ENCODE measurements around the gene WNT4.

The WNT4 gene

GRCh38 chr1:22127248-22127647 is 15.6 kb downstream of the WNT4 start:
- ATAC-seq (no peak), DNase-seq (ENCODE audit: low spot score in 2 of 2) (no peak)
- Mint-ChIP-seq H3K36me3 (peaks cover 11% of the 10 kb centered on the region), H3K4me1 (peaks cover 5% of the 10 kb centered on the region), H3K4me3 (no peak overlapping the region), H3K27ac (no peak overlapping the region), H3K9me3 (no peaks in the 10 kb centered on the region)

GRCh38 chr1:22126531-22126930 is 16.4 kb downstream of the WNT4 start:
- H3K4me1 Mint-ChIP-seq: peaks cover 5% of the 10 kb centered on the region

GRCh38 chr1:22124592-22125229 is 18.2 kb downstream of the WNT4 start:
- no peak for ATAC-seq
- no peak for DNase-seq (ENCODE audit: low spot score in 2 of 2)
- Mint-ChIP-seq H3K4me1 (peaks cover 5% of the 10 kb centered on the region), H3K36me3 (peaks cover 21% of the 10 kb centered on the region), H3K4me3 (no peak overlapping the region), H3K9me3 (no peaks in the 10 kb centered on the region), H3K27ac (peak overlapping the region; percentile 60)

More at GRCh38 chr1:22126531-22126930, 16.4 kb downstream of the WNT4 start:
- no peak overlapping the region for H3K4me3 Mint-ChIP-seq
- no peak for ATAC-seq
- H3K9me3 Mint-ChIP-seq: no peaks in the 10 kb centered on the region
- DNase-seq (ENCODE audit: low spot score in 2 of 2): no peak
- H3K36me3 Mint-ChIP-seq: peaks cover 11% of the 10 kb centered on the region
- no peak overlapping the region for H3K27ac Mint-ChIP-seq

- H3K9me3 Mint-ChIP-seq: no peaks in the 10 kb centered on the region
- peaks cover 5% of the 10 kb centered on the region for H3K4me1 Mint-ChIP-seq
- no peak overlapping the region for H3K4me3 Mint-ChIP-seq
- peaks cover 23% of the 10 kb centered on the region for H3K36me3 Mint-ChIP-seq
- no peak for DNase-seq (ENCODE audit: low spot score in 2 of 2)
- peak overlapping the region; percentile 60 for H3K27ac Mint-ChIP-seq
- no peak for ATAC-seq
Measured at GRCh38 chr1:22123901-22124404, 18.9 kb downstream of the WNT4 start.

GRCh38 chr1:22123071-22123390 is 19.9 kb downstream of the WNT4 start:
- no peak for ATAC-seq
- Mint-ChIP-seq H3K36me3 (peaks cover 31% of the 10 kb centered on the region), H3K4me3 (no peak overlapping the region), H3K9me3 (no peaks in the 10 kb centered on the region), H3K4me1 (peaks cover 5% of the 10 kb centered on the region), H3K27ac (no peak overlapping the region)
- DNase-seq (ENCODE audit: low spot score in 2 of 2): no peak

- Mint-ChIP-seq H3K4me1 (peaks cover 5% of the 10 kb centered on the region), H3K36me3 (peaks cover 35% of the 10 kb centered on the region), H3K27ac (no peak overlapping the region), H3K9me3 (no peaks in the 10 kb centered on the region), H3K4me3 (no peak overlapping the region)
- DNase-seq (ENCODE audit: low spot score in 2 of 2) (no peak), ATAC-seq (no peak)
Measured at GRCh38 chr1:22122273-22123070, 20.4 kb downstream of the WNT4 start.

- no peak overlapping the region for H3K4me3 Mint-ChIP-seq
- ATAC-seq: no peak
- H3K9me3 Mint-ChIP-seq: no peaks in the 10 kb centered on the region
- no peak for DNase-seq (ENCODE audit: low spot score in 2 of 2)
- peaks cover 41% of the 10 kb centered on the region for H3K36me3 Mint-ChIP-seq
- H3K4me1 Mint-ChIP-seq: peaks cover 15% of the 10 kb centered on the region
- peak overlapping the region; percentile 83 for H3K27ac Mint-ChIP-seq
Measured at GRCh38 chr1:22121421-22121911, 21.4 kb downstream of the WNT4 start.

GRCh38 chr1:22120469-22120790 is 22.5 kb downstream of the WNT4 start:
- ATAC-seq: no peak
- Mint-ChIP-seq H3K4me3 (no peak overlapping the region), H3K4me1 (peaks cover 26% of the 10 kb centered on the region), H3K36me3 (peaks cover 46% of the 10 kb centered on the region), H3K9me3 (no peaks in the 10 kb centered on the region), H3K27ac (peak overlapping the region; percentile 83)
- DNase-seq (ENCODE audit: low spot score in 2 of 2): no peak

GRCh38 chr1:22119626-22120468 is 23.1 kb downstream of the WNT4 start:
- H3K4me1 Mint-ChIP-seq: peaks cover 31% of the 10 kb centered on the region
- DNase-seq (ENCODE audit: low spot score in 2 of 2) (no peak), ATAC-seq (no peak)
- H3K9me3 Mint-ChIP-seq: no peaks in the 10 kb centered on the region
- peaks cover 45% of the 10 kb centered on the region for H3K36me3 Mint-ChIP-seq
- H3K27ac Mint-ChIP-seq: peak overlapping the region; percentile 83
- H3K4me3 Mint-ChIP-seq: no peak overlapping the region

- Mint-ChIP-seq H3K4me1 (peaks cover 31% of the 10 kb centered on the region), H3K27ac (peak overlapping the region; percentile 72), H3K9me3 (no peaks in the 10 kb centered on the region), H3K4me3 (no peak overlapping the region), H3K36me3 (peaks cover 52% of the 10 kb centered on the region)
- ATAC-seq: no peak
- DNase-seq (ENCODE audit: low spot score in 2 of 2): no peak
Measured at GRCh38 chr1:22118291-22118992, 24.5 kb downstream of the WNT4 start.

- no peak for ATAC-seq
- Mint-ChIP-seq H3K4me1 (peaks cover 37% of the 10 kb centered on the region), H3K27ac (peak overlapping the region; percentile 72), H3K36me3 (peaks cover 58% of the 10 kb centered on the region), H3K4me3 (no peak overlapping the region), H3K9me3 (no peaks in the 10 kb centered on the region)
- DNase-seq (ENCODE audit: low spot score in 2 of 2): no peak
Measured at GRCh38 chr1:22117851-22118250, 25.0 kb downstream of the WNT4 start.

GRCh38 chr1:22117238-22117637 is 25.7 kb downstream of the WNT4 start:
- Mint-ChIP-seq H3K27ac (peak overlapping the region; percentile 20), H3K9me3 (no peaks in the 10 kb centered on the region), H3K4me3 (no peak overlapping the region), H3K4me1 (peaks cover 42% of the 10 kb centered on the region), H3K36me3 (peaks cover 64% of the 10 kb centered on the region)
- ATAC-seq (no peak), DNase-seq (ENCODE audit: low spot score in 2 of 2) (no peak)

GRCh38 chr1:22115286-22115685 is 27.6 kb downstream of the WNT4 start:
- peaks cover 51% of the 10 kb centered on the region for H3K4me1 Mint-ChIP-seq
- DNase-seq (ENCODE audit: low spot score in 2 of 2) (no peak), ATAC-seq (no peak)
- no peaks in the 10 kb centered on the region for H3K9me3 Mint-ChIP-seq
- H3K27ac Mint-ChIP-seq: peak overlapping the region; percentile 20
- no peak overlapping the region for H3K4me3 Mint-ChIP-seq
- H3K36me3 Mint-ChIP-seq: peaks cover 77% of the 10 kb centered on the region

- Mint-ChIP-seq H3K36me3 (peaks cover 81% of the 10 kb centered on the region), H3K9me3 (no peaks in the 10 kb centered on the region), H3K4me1 (peaks cover 51% of the 10 kb centered on the region), H3K4me3 (no peak overlapping the region), H3K27ac (peak overlapping the region; percentile 20)
- DNase-seq (ENCODE audit: low spot score in 2 of 2) (no peak), ATAC-seq (no peak)
Measured at GRCh38 chr1:22114083-22115012, 28.5 kb downstream of the WNT4 start.

Measured in stimulated activated effector memory CD8-positive, alpha-beta T cell treated with anti-CD3 and anti-CD28 coated beads, Interleukin-12 subunit alpha, Interleukin-12 subunit beta, amount 100 ng/mL, for 72 hours (primary cell).